SU-DHL-6 (cell line): Measurements from ENCODE around the gene NTNG1.

Source experiments
- CTCF ChIP-seq: fragments of 200-600 bp; sonication (generic); IDR thresholded peaks from one replicate; pipeline ENCODE4 v1.5.1; 2017; ENCODE audit warnings: antibody characterized with exemption, mild to moderate bottlenecking, low read length, moderate library complexity; ENCODE audit not compliant: insufficient read depth, poor library complexity, severe bottlenecking
- EZH2phosphoT487 ChIP-seq: fragments of 200-600 bp; sonication (generic), shearing (Covaris generic); conservative IDR thresholded peaks from 2 replicates; pipeline ENCODE4 v1.6.1; 2018; ENCODE audit warnings: mild to moderate bottlenecking, antibody characterized with exemption, low read length, moderate library complexity, mixed read lengths

- TF ChIP-seq CTCF (no peak), EZH2phosphoT487 (no peak)
These were observed 291.3 kb downstream of the NTNG1 start for GRCh38 chr1:107432108-107432507.
